KMS-11 (cell line): ENCODE measurements around the gene EXOC4.

Source experiments
- H2AFZ ChIP-seq: fragments of 200-600 bp; sonication (generic); 2 replicates; pipeline ENCODE4 v1.6.1; 2016; ENCODE audit warnings: antibody characterized with exemption, mixed run types, low read depth
- H3K27ac ChIP-seq: fragments of 200-600 bp; sonication (generic); 2 replicates; pipeline ENCODE4 v1.6.1; 2016; ENCODE audit warnings: mild to moderate bottlenecking, mixed run types
- H3K27me3 ChIP-seq: fragments of 200-600 bp; sonication (generic); 2 replicates; pipeline ENCODE4 v1.6.1; 2017; ENCODE audit warnings: mild to moderate bottlenecking, low read depth, mixed run types, moderate library complexity; ENCODE audit not compliant: insufficient read depth
- H3K36me3 ChIP-seq: fragments of 200-600 bp; sonication (generic); 2 replicates; pipeline ENCODE4 v1.6.1; 2017; ENCODE audit warnings: mild to moderate bottlenecking, mixed run types; ENCODE audit not compliant: insufficient read depth
- H3K4me1 ChIP-seq: fragments of 200-600 bp; sonication (generic); 2 replicates; pipeline ENCODE4 v1.6.1; 2016; ENCODE audit warnings: mild to moderate bottlenecking, low read depth, mixed run types; ENCODE audit not compliant: poor library complexity, severe bottlenecking
- H3K4me2 ChIP-seq: fragments of 200-600 bp; sonication (generic); 2 replicates; pipeline ENCODE4 v1.7.0; 2016; ENCODE audit warnings: mild to moderate bottlenecking, mixed run types
- H3K4me3 ChIP-seq: fragments of 200-600 bp; sonication (generic); IDR thresholded peaks from 2 replicates; pipeline ENCODE4 v1.6.1; 2017; ENCODE audit warnings: low read depth, low read length, mixed read lengths; ENCODE audit not compliant: insufficient read depth
- H3K79me2 ChIP-seq: fragments of 200-600 bp; sonication (generic); 2 replicates; pipeline ENCODE4 v1.6.1; 2016; ENCODE audit warnings: low read depth, mixed run types; ENCODE audit not compliant: insufficient read depth
- H3K9ac ChIP-seq: fragments of 200-600 bp; sonication (generic); 2 replicates; pipeline ENCODE4 v1.6.1; 2016; ENCODE audit warnings: mild to moderate bottlenecking, mixed run types
- H4K20me1 ChIP-seq: fragments of 200-600 bp; sonication (generic); 2 replicates; pipeline ENCODE4 v1.6.1; 2016; ENCODE audit warnings: mild to moderate bottlenecking, mixed run types; ENCODE audit not compliant: insufficient read depth
- TF ChIP-seq, protein P1 (sequence below): fragments of 200-600 bp; sonication (generic); conservative IDR thresholded peaks from 2 replicates; pipeline ENCODE4 v1.6.1; 2017; ENCODE audit warnings: low read depth, mild to moderate bottlenecking, antibody characterized with exemption, low read length, moderate library complexity, mixed read lengths

EXOC4 gene

GRCh38 chr7:134065415-134065814, 812.5 kb downstream of the EXOC4 start:
- H3K4me1 ChIP-seq: peaks cover 31% of the 10 kb centered on the region
- TF ChIP-seq, protein P1, sequence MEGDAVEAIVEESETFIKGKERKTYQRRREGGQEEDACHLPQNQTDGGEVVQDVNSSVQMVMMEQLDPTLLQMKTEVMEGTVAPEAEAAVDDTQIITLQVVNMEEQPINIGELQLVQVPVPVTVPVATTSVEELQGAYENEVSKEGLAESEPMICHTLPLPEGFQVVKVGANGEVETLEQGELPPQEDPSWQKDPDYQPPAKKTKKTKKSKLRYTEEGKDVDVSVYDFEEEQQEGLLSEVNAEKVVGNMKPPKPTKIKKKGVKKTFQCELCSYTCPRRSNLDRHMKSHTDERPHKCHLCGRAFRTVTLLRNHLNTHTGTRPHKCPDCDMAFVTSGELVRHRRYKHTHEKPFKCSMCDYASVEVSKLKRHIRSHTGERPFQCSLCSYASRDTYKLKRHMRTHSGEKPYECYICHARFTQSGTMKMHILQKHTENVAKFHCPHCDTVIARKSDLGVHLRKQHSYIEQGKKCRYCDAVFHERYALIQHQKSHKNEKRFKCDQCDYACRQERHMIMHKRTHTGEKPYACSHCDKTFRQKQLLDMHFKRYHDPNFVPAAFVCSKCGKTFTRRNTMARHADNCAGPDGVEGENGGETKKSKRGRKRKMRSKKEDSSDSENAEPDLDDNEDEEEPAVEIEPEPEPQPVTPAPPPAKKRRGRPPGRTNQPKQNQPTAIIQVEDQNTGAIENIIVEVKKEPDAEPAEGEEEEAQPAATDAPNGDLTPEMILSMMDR: no peak
- no peak overlapping the region for H3K9ac ChIP-seq

GRCh38 chr7:134067164-134067563, 814.3 kb downstream of the EXOC4 start:
- no peak overlapping the region for H3K27ac ChIP-seq
- H3K4me1 ChIP-seq: peaks cover 48% of the 10 kb centered on the region
- no peak overlapping the region for H3K4me2 ChIP-seq
- H3K4me3 ChIP-seq: no peak overlapping the region
- H2AFZ ChIP-seq: no peak overlapping the region
- TF ChIP-seq, protein P1: no peak
- no peaks in the 10 kb centered on the region for H3K79me2 ChIP-seq
- no peak overlapping the region for H3K9ac ChIP-seq
- no peaks in the 10 kb centered on the region for H3K27me3 ChIP-seq
- H4K20me1 ChIP-seq: no peaks in the 10 kb centered on the region
- no peaks in the 10 kb centered on the region for H3K36me3 ChIP-seq

More at GRCh38 chr7:134065415-134065814, 812.5 kb downstream of the EXOC4 start:
- H3K79me2 ChIP-seq: no peaks in the 10 kb centered on the region
- no peak overlapping the region for H3K4me2 ChIP-seq
- H3K27ac ChIP-seq: no peak overlapping the region
- H2AFZ ChIP-seq: no peak overlapping the region
- H4K20me1 ChIP-seq: no peaks in the 10 kb centered on the region
- no peak overlapping the region for H3K4me3 ChIP-seq
- no peaks in the 10 kb centered on the region for H3K27me3 ChIP-seq
- H3K36me3 ChIP-seq: no peaks in the 10 kb centered on the region

GRCh38 chr7:134068670-134069069, 815.8 kb downstream of the EXOC4 start:
- H3K79me2 ChIP-seq: no peaks in the 10 kb centered on the region
- H3K27me3 ChIP-seq: no peaks in the 10 kb centered on the region
- no peak overlapping the region for H3K4me2 ChIP-seq
- no peaks in the 10 kb centered on the region for H3K36me3 ChIP-seq
- no peak overlapping the region for H3K4me3 ChIP-seq
- no peak overlapping the region for H3K9ac ChIP-seq
- peaks cover 62% of the 10 kb centered on the region for H3K4me1 ChIP-seq
- H2AFZ ChIP-seq: no peak overlapping the region
- H3K27ac ChIP-seq: no peak overlapping the region
- H4K20me1 ChIP-seq: no peaks in the 10 kb centered on the region
- TF ChIP-seq, protein P1: no peak

GRCh38 chr7:134069187-134069586, 816.3 kb downstream of the EXOC4 start:
- TF ChIP-seq, protein P1: no peak
- peaks cover 62% of the 10 kb centered on the region for H3K4me1 ChIP-seq
- H3K9ac ChIP-seq: no peak overlapping the region
- no peak overlapping the region for H3K4me3 ChIP-seq
- no peaks in the 10 kb centered on the region for H3K27me3 ChIP-seq
- no peak overlapping the region for H3K27ac ChIP-seq
- peak overlapping the region; percentile 78; the same call in 1 of the 2 replicates for H3K4me2 ChIP-seq
- no peaks in the 10 kb centered on the region for H4K20me1 ChIP-seq
- no peaks in the 10 kb centered on the region for H3K79me2 ChIP-seq
- no peaks in the 10 kb centered on the region for H3K36me3 ChIP-seq
- H2AFZ ChIP-seq: no peak overlapping the region
